ENCODE data around the gene SEMA6A. TPM values are rescaled to one million over a fixed set of nuclear protein-coding genes. Genes with fewer than 3 reads are reported as not detected.

SEMA6A gene
- total and polyA plus RNA-seq, 4 donors: 3.4 to 31.6 (median 12.0) TPM

- peak in 2 of 3 donors; percentile 67 to 75 for DNase-seq
- no peaks in the 10 kb centered on the region for H3K36me3 ChIP-seq (ENCODE audit: control insufficient read depth in 4 of 4, insufficient read depth in 4 of 4, low read length in 4 of 4)
- no peak overlapping the region for H3K27ac ChIP-seq (ENCODE audit: low read depth in 1 of 2, low read length in 1 of 2)
- no peak overlapping the region for H3K9ac ChIP-seq (ENCODE audit: insufficient read depth in 1 of 2, low read length in 2 of 2)
- no peak for ATAC-seq (ENCODE audit: insufficient read depth, low FRiP score)
- no peak overlapping the region for H3K4me3 ChIP-seq
- H3K9me3 ChIP-seq (ENCODE audit: control insufficient read depth in 4 of 4, insufficient read depth in 3 of 4, low read length in 3 of 4): no peaks in the 10 kb centered on the region
- WGBS, 2 donors: 41 to 63% methylated on average over 3 of the region's 3 CpGs
- peaks cover 9 to 46% (median 22%) of the 10 kb centered on the region in 5 donors for H3K4me1 ChIP-seq (ENCODE audit: control insufficient read depth in 5 of 5, insufficient read depth in 5 of 5, low read length in 5 of 5)
- no peaks in the 10 kb centered on the region for H3K27me3 ChIP-seq (ENCODE audit: control insufficient read depth in 3 of 3, insufficient read depth in 3 of 3, low read length in 2 of 3)
- TF ChIP-seq CTCF (IDR thresholded peaks at IDR 0.05; ENCODE audit: control extremely low read depth, extremely low read depth): no peak
These were observed 41.7 kb downstream of the SEMA6A start for GRCh38 chr5:116532762-116533525.

GRCh38 chr5:116531635-116532034, 43.0 kb downstream of the SEMA6A start:
- Histone ChIP-seq H3K36me3 (ENCODE audit: control insufficient read depth in 4 of 4, insufficient read depth in 4 of 4, low read length in 4 of 4) (no peaks in the 10 kb centered on the region), H3K9ac (ENCODE audit: insufficient read depth in 1 of 2, low read length in 2 of 2) (no peak overlapping the region), H3K4me3 (no peak overlapping the region), H3K9me3 (ENCODE audit: control insufficient read depth in 4 of 4, insufficient read depth in 3 of 4, low read length in 3 of 4) (no peaks in the 10 kb centered on the region), H3K27ac (ENCODE audit: low read depth in 1 of 2, low read length in 1 of 2) (no peak overlapping the region), H3K4me1 (ENCODE audit: control insufficient read depth in 5 of 5, insufficient read depth in 5 of 5, low read length in 5 of 5) (peaks cover 9 to 51% (median 23%) of the 10 kb centered on the region in 5 donors), H3K27me3 (ENCODE audit: control insufficient read depth in 3 of 3, insufficient read depth in 3 of 3, low read length in 2 of 3) (no peaks in the 10 kb centered on the region)
- TF ChIP-seq CTCF (IDR thresholded peaks at IDR 0.05; ENCODE audit: control extremely low read depth, extremely low read depth): no peak
- DNase-seq: no peak
- no peak for ATAC-seq (ENCODE audit: insufficient read depth, low FRiP score)
- WGBS, 2 donors: 70 to 85% methylated on average over 1 of the region's 1 CpG

- H3K27ac ChIP-seq (ENCODE audit: low read depth in 1 of 2, low read length in 1 of 2): no peak overlapping the region
- no peak for DNase-seq
- no peaks in the 10 kb centered on the region for H3K27me3 ChIP-seq (ENCODE audit: control insufficient read depth in 3 of 3, insufficient read depth in 3 of 3, low read length in 2 of 3)
- H3K9me3 ChIP-seq (ENCODE audit: control insufficient read depth in 4 of 4, insufficient read depth in 3 of 4, low read length in 3 of 4): no peaks in the 10 kb centered on the region
- peaks cover 9 to 46% (median 21%) of the 10 kb centered on the region in 5 donors for H3K4me1 ChIP-seq (ENCODE audit: control insufficient read depth in 5 of 5, insufficient read depth in 5 of 5, low read length in 5 of 5)
- no peaks in the 10 kb centered on the region for H3K36me3 ChIP-seq (ENCODE audit: control insufficient read depth in 4 of 4, insufficient read depth in 4 of 4, low read length in 4 of 4)
- ATAC-seq (ENCODE audit: insufficient read depth, low FRiP score): no peak
- no peak overlapping the region for H3K4me3 ChIP-seq
- no peak overlapping the region for H3K9ac ChIP-seq (ENCODE audit: insufficient read depth in 1 of 2, low read length in 2 of 2)
- TF ChIP-seq CTCF (IDR thresholded peaks at IDR 0.05; ENCODE audit: control extremely low read depth, extremely low read depth): no peak
- WGBS, 2 donors: 81 to 91% methylated on average over 5 of the region's 5 CpGs
These were observed 43.5 kb downstream of the SEMA6A start for GRCh38 chr5:116531117-116531516.
